Keratinocyte (primary cell): ENCODE data around the gene IRX4.

Source experiments
- EZH2 ChIP-seq: IDR thresholded peaks from one replicate; pipeline ENCODE4 v1.6.1; 2012; ENCODE audit warnings: inconsistent platforms, mild to moderate bottlenecking, low read length, moderate library complexity
- TF ChIP-seq, protein P1 (sequence below), 3 experiments: IDR thresholded peaks in 1 of 3; conservative IDR thresholded peaks in 1 of 3; optimal IDR thresholded peaks in 1 of 3; 2 replicates in 2 of 3; 3 replicates in 1 of 3; pipeline versions ENCODE3 to v1.5.1; 2011; ENCODE audit warnings: low read length in 3 of 3, mild to moderate bottlenecking in 3 of 3, moderate library complexity in 2 of 3, control low read depth in 1 of 3, inconsistent platforms in 1 of 3; ENCODE audit not compliant: insufficient read depth in 2 of 3; ENCODE audit errors: extremely low read depth in 1 of 3

DNA sequence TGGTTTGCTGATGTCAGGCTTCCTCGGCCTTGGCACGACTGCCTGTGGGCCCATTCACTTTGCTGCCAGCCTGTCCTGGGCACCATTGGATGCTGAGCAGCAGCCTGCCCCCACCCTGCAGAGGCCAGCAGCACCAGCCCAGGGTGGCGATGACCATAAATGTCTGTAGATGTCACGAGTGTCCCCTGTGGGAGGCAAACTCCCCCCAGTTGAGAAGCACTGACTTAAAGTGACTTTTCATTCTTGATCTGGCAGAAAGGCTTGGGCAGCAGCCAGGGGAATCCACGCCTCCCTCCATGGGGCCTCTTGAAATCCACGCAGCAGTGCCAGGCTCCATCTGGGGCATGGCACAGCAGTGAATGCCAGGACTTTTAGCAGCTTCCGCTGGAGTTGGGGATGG lies 21.8 kb downstream of the IRX4 start:
- TF ChIP-seq, protein P1, sequence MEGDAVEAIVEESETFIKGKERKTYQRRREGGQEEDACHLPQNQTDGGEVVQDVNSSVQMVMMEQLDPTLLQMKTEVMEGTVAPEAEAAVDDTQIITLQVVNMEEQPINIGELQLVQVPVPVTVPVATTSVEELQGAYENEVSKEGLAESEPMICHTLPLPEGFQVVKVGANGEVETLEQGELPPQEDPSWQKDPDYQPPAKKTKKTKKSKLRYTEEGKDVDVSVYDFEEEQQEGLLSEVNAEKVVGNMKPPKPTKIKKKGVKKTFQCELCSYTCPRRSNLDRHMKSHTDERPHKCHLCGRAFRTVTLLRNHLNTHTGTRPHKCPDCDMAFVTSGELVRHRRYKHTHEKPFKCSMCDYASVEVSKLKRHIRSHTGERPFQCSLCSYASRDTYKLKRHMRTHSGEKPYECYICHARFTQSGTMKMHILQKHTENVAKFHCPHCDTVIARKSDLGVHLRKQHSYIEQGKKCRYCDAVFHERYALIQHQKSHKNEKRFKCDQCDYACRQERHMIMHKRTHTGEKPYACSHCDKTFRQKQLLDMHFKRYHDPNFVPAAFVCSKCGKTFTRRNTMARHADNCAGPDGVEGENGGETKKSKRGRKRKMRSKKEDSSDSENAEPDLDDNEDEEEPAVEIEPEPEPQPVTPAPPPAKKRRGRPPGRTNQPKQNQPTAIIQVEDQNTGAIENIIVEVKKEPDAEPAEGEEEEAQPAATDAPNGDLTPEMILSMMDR (optimal IDR thresholded peaks at IDR 0.05 in 1 of 3, IDR thresholded peaks at IDR 0.05 in 1 of 3, conservative IDR thresholded peaks at IDR 0.05 in 1 of 3; ENCODE audit: extremely low read depth in 1 of 3, insufficient read depth in 2 of 3, low read length in 3 of 3) = no peak
- no peak for TF ChIP-seq EZH2
